IMR-90 (cell line): ENCODE data around the gene YEATS4. TPM values are rescaled to one million over a fixed set of nuclear protein-coding genes. Genes with fewer than 3 reads are reported as not detected.

Source experiments
- ATAC-seq: fragments of 200-7000 bp; cut with Tn5 transposase; 2 replicates; pipeline ENCODE4 v1.9.1; 2020; ENCODE audit warnings: low read depth, mild to moderate bottlenecking, moderate library complexity
- BruUV-seq: library from RNA; stranded (reverse); fragments of 400-500 nt; replicated peaks from 2 replicates; lab custom pipeline; 2021; lab: Mats Ljungman, UMichigan
- CTCF ChIA-PET: fragments of 300-600 bp; formaldehyde crosslinking; extraction: SDS; loops from one replicate; lab custom pipeline; 2021; ENCODE audit warnings: antibody characterized with exemption; lab: Yijun Ruan, JAX
- POLR2A ChIA-PET: fragments of 300-600 bp; sonication (Branson Sonifier 250); formaldehyde crosslinking; loops from one replicate; lab custom pipeline; 2022; ENCODE audit warnings: antibody characterized with exemption; ENCODE audit not compliant: unreplicated experiment; lab: Charles Lee
- DNase-seq: peaks from one replicate; pipeline ENCODE4 v3.0.0; 2013
- H2AFZ ChIP-seq: replicated peaks from 2 replicates; pipeline ENCODE3; 2013; ENCODE audit warnings: low read length, mild to moderate bottlenecking; ENCODE audit not compliant: poor library complexity
- H2AK5ac ChIP-seq: 2 replicates; pipeline ENCODE4 v1.6.1; 2013; ENCODE audit warnings: low read depth, low read length, inconsistent platforms
- H2AK9ac ChIP-seq: replicated peaks from 2 replicates; pipeline ENCODE3; 2013; ENCODE audit warnings: mild to moderate bottlenecking, low read depth, low read length, moderate library complexity; ENCODE audit not compliant: poor library complexity
- H2BK120ac ChIP-seq: 2 replicates; pipeline ENCODE4 v1.6.1; 2013; ENCODE audit warnings: low read depth, low read length, inconsistent platforms
- H2BK15ac ChIP-seq: 3 replicates; pipeline ENCODE4 v1.6.1; 2013; ENCODE audit warnings: low read depth, low read length, inconsistent platforms
- H2BK20ac ChIP-seq: 2 replicates; pipeline ENCODE4 v1.6.1; 2013; ENCODE audit warnings: low read depth, mild to moderate bottlenecking, inconsistent platforms, low read length, moderate library complexity
- H2BK5ac ChIP-seq: 2 replicates; pipeline ENCODE4 v1.6.1; 2013; ENCODE audit warnings: mild to moderate bottlenecking, low read depth, low read length, inconsistent platforms; ENCODE audit not compliant: poor library complexity, severe bottlenecking
- H3K14ac ChIP-seq: replicated peaks from 2 replicates; pipeline ENCODE4 v1.6.1; 2013; ENCODE audit warnings: low read depth, low read length, inconsistent platforms
- H3K18ac ChIP-seq: 2 replicates; pipeline ENCODE4 v1.6.1; 2013; ENCODE audit warnings: low read depth, low read length, control low read depth
- H3K23ac ChIP-seq: 2 replicates; pipeline ENCODE4 v1.6.1; 2013; ENCODE audit warnings: low read depth, low read length, inconsistent platforms
- H3K27ac ChIP-seq: 2 replicates; pipeline ENCODE4 v1.5.1; 2013; ENCODE audit warnings: mild to moderate bottlenecking, control low read depth, low read length; ENCODE audit not compliant: insufficient read depth
- H3K27me3 ChIP-seq: 2 replicates; pipeline ENCODE4 v1.6.1; 2013; ENCODE audit warnings: low read length; ENCODE audit not compliant: control insufficient read depth, insufficient read depth
- H3K36me3 ChIP-seq: 2 replicates; pipeline ENCODE4 v1.6.1; 2013; ENCODE audit warnings: low read length, mixed read lengths; ENCODE audit not compliant: control insufficient read depth, insufficient read depth
- H3K4ac ChIP-seq: 2 replicates; pipeline ENCODE4 v1.6.1; 2013; ENCODE audit warnings: low read depth, low read length, inconsistent platforms
- H3K4me1 ChIP-seq: 2 replicates; pipeline ENCODE4 v1.6.1; 2013; ENCODE audit warnings: low read length, mixed read lengths; ENCODE audit not compliant: control insufficient read depth, insufficient read depth
- H3K4me2 ChIP-seq: 2 replicates; pipeline ENCODE4 v1.6.1; 2013; ENCODE audit warnings: low read depth, mild to moderate bottlenecking, control low read depth, low read length, moderate library complexity
- H3K4me3 ChIP-seq: 2 replicates; pipeline ENCODE4 v1.5.1; 2013; ENCODE audit warnings: low read depth, mild to moderate bottlenecking, control low read depth, low read length, moderate library complexity; ENCODE audit not compliant: insufficient read depth
- H3K56ac ChIP-seq: 2 replicates; pipeline ENCODE4 v1.6.1; 2013; ENCODE audit warnings: low read length, inconsistent platforms; ENCODE audit not compliant: insufficient read depth; ENCODE audit errors: extremely low read depth
- H3K79me1 ChIP-seq, 2 experiments: 2 replicates each; pipeline ENCODE4 v1.6.1; 2013; ENCODE audit warnings: low read length in 2 of 2, inconsistent platforms in 1 of 2, low read depth in 1 of 2
- H3K9ac ChIP-seq: 2 replicates; pipeline ENCODE4 v1.6.1; 2013; ENCODE audit warnings: low read depth, low read length, control low read depth
- H3K9me1 ChIP-seq: 2 replicates; pipeline ENCODE4 v1.6.1; 2013; ENCODE audit warnings: low read length, inconsistent platforms; ENCODE audit not compliant: insufficient read depth
- H3K9me3 ChIP-seq: 2 replicates; pipeline ENCODE4 v1.6.1; 2013; ENCODE audit warnings: low read length; ENCODE audit not compliant: control insufficient read depth, insufficient read depth
- H4K20me1 ChIP-seq: 2 replicates; pipeline ENCODE4 v1.6.1; 2013; ENCODE audit warnings: low read length, inconsistent platforms; ENCODE audit not compliant: insufficient read depth
- H4K5ac ChIP-seq: 2 replicates; pipeline ENCODE4 v1.6.1; 2013; ENCODE audit warnings: mild to moderate bottlenecking, low read depth, low read length, control low read depth
- H4K8ac ChIP-seq, 2 experiments: 2 replicates each; pipeline ENCODE4 v1.6.1; 2013; ENCODE audit warnings: low read depth in 2 of 2, low read length in 2 of 2, control low read depth in 1 of 2, inconsistent platforms in 1 of 2
- H4K91ac ChIP-seq: 2 replicates; pipeline ENCODE4 v1.6.1; 2013; ENCODE audit warnings: low read depth, low read length, inconsistent platforms; ENCODE audit not compliant: insufficient read depth
- BHLHE40 ChIP-seq: fragments of 150-350 bp; IDR thresholded peaks from 2 replicates; pipeline ENCODE4 v1.6.1; 2016; ENCODE audit warnings: mild to moderate bottlenecking, low read depth, low read length
- MXI1 ChIP-seq: IDR thresholded peaks from 2 replicates; pipeline ENCODE4 v1.6.1; 2012; ENCODE audit warnings: low read depth, mild to moderate bottlenecking, low read length, moderate library complexity, borderline replicate concordance
- RAD21 ChIP-seq: IDR thresholded peaks from 2 replicates; pipeline ENCODE4 v1.6.1; 2012; ENCODE audit warnings: low read length, improper control_type of control experiment
- RFX5 ChIP-seq: IDR thresholded peaks from 2 replicates; pipeline ENCODE4 v1.8.0; 2012; ENCODE audit warnings: low read depth, mild to moderate bottlenecking, low read length, moderate library complexity
- USF2 ChIP-seq: fragments of 150-350 bp; IDR thresholded peaks from 2 replicates; pipeline ENCODE4 v1.6.1; 2017; ENCODE audit warnings: mild to moderate bottlenecking, antibody characterized with exemption, low read length, low read depth
- WGBS, 2 experiments: methylation state at CpG; one replicate each; pipeline versions ENCODE4 v1.1.5 to v1.1.7; 2013; ENCODE audit warnings: missing lambda C conversion rate in 2 of 2; ENCODE audit not compliant: insufficient read length in 1 of 2; ENCODE audit errors: extremely low coverage in 2 of 2; 5-methylcytosine and 5-hydroxymethylcytosine counted together
- dilution Hi-C: fragments of 300-500 bp; cut with HindIII; formaldehyde crosslinking; loops from one replicate; pipeline ENCODE4 v1.14.3; 2018; ENCODE audit warnings: low sequenced_read_pairs; ENCODE audit not compliant: unreplicated experiment
- in situ Hi-C: fragments of 300-500 bp; cut with MboI; formaldehyde crosslinking; loops from 3 replicates; pipeline ENCODE4 v1.14.3; 2019; ENCODE audit warnings: low sequenced_read_pairs, inconsistent platforms, mixed read lengths
- intact Hi-C: fragments of 100-400 bp; cut with micrococcal nuclease; formaldehyde crosslinking; loops from 2 replicates; pipeline ENCODE4 v1.10.0; 2022
- polyA plus RNA-seq, 3 experiments: library from polyadenylated mRNA; depleted of rRNA; stranded (reverse); fragments of >200 nt; gene quantifications; 2 replicates each; pipeline ENCODE4 v1.2.3, GENCODE V29; 2012; ENCODE audit warnings: low replicate concordance in 1 of 3
- total RNA-seq: library from RNA; depleted of rRNA; stranded (reverse); fragments of >200 nt; gene quantifications from 2 replicates; pipeline ENCODE4 v1.2.3, GENCODE V29; 2012

Gene YEATS4
- total and polyA plus RNA-seq, 2 of the 4 experiments (the other 2 are of a cell fraction), result 6.9 to 15.1 TPM

- Histone ChIP-seq H3K4me1 (no peaks in the 10 kb centered on the region), H2BK15ac (no peak overlapping the region), H2AK5ac (no peak overlapping the region), H3K56ac (no peak overlapping the region), H2BK20ac (no peak overlapping the region), H3K9ac (no peak overlapping the region), H3K9me1 (no peaks in the 10 kb centered on the region), H3K4me3 (no peak overlapping the region), H2AFZ (no peak overlapping the region), H4K8ac (no peak overlapping the region), H3K4ac (no peak overlapping the region), H3K9me3 (no peaks in the 10 kb centered on the region), H4K91ac (no peak overlapping the region), H3K18ac (no peak overlapping the region), H3K27me3 (peaks cover 27% of the 10 kb centered on the region), H2BK5ac (no peak overlapping the region), H3K23ac (no peak overlapping the region), H3K4me2 (no peak overlapping the region), H4K5ac (no peak overlapping the region), H3K14ac (no peak overlapping the region), H3K79me1 (no peaks in the 10 kb centered on the region), H3K27ac (no peak overlapping the region), H2BK120ac (no peak overlapping the region), H2AK9ac (no peak overlapping the region), H4K20me1 (no peaks in the 10 kb centered on the region), H3K36me3 (no peaks in the 10 kb centered on the region)
- POLR2A ChIA-PET, result no interaction called here
- in situ Hi-C loops, result loop anchor here (25.0 kb wide), 1 partner anchor 393 kb away; the partner anchor contains the start of gene RAB3IP
- CTCF ChIA-PET, result no interaction called here
- dilution Hi-C loops, result no loop called here
- DNase-seq (no peak), ATAC-seq (no peak)
- WGBS, 2 experiments, result 33% methylated on average over 1 of the region's 3 CpGs; no CpG with 5 or more reads in 1 of the 2 experiments
- intact Hi-C loops, result no loop called here
- TF ChIP-seq BHLHE40, result no peak
- TF ChIP-seq RAD21, result no peak
- TF ChIP-seq MXI1, result no peak
- TF ChIP-seq RFX5, result no peak
- TF ChIP-seq USF2, result no peak
- no TSS peak for BruUV-seq
Measured at GRCh38 chr12:69343885-69344612, 15.5 kb upstream of the YEATS4 start.
